Uterus (tissue), 4 donors: ENCODE data around the gene NTNG1. TPM values are rescaled to one million over a fixed set of nuclear protein-coding genes. Genes with fewer than 3 reads are reported as not detected.

Source experiments
- small RNA-seq: library from RNA; depleted of rRNA; stranded (forward); fragments of <200 nt; gene quantifications from one replicate; pipeline ENCODE3, GENCODE V24; 2016
- total RNA-seq, 4 donors: library from RNA; depleted of rRNA in 3 of 4; stranded (reverse); fragments of >200 nt in 3 of 4; gene quantifications; one replicate each; pipeline versions ENCODE4 v1.1.0 to v1.2.4, GENCODE V29; 2014 to 2023
- donor health status: DM: yes; HTN: yes; CAD: no.

The NTNG1 gene
- total RNA-seq, 4 donors from 2014 or later: 1.2 to 11.9 TPM; not detected in 2

Small RNAs within 50 kb of the gene (small RNA-seq; reads per million reads assigned to genes)
- gene AC114491.1: not detected

Other genes with a start within 250 kb of the NTNG1 start
- 10 to 100 TPM; 10.2 to 36.5 (median 14.6) TPM for gene PRMT6, start 84.4 kb upstream of the NTNG1 start, total RNA-seq